ENCODE measurements around the gene NUFIP2. TPM values are rescaled to one million over a fixed set of nuclear protein-coding genes. Genes with fewer than 3 reads are reported as not detected.

The NUFIP2 gene
- total RNA-seq, 2 experiments from 2014 or later = 66.9 to 85.4 TPM

DNA sequence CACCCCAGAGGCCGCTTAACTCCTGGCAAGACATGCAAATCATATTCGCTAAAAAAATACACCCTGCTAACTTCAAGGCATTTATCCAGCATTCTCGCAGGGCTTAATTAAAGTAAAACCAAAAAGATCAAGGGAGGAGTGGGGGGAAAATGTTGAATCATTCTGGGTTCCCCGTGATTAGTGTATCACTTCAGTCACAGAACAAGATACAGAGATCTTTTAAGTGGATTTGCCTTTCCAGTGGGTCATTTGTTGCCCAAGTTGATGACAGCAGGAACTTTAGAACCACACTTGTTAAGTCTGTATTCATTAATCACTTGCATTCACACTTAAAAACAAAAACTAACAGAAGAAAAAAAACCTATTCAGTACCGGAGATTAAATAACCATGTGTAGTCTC, 30.0 kb downstream of the NUFIP2 start:
- Mint-ChIP-seq H3K4me3 (no peak overlapping the region), H3K4me1 (peaks cover 8% of the 10 kb centered on the region), H3K27ac (no peak overlapping the region), H3K27me3 (no peaks in the 10 kb centered on the region), H3K9me3 (no peaks in the 10 kb centered on the region), H3K36me3 (ENCODE audit: low read depth) (peaks cover 61% of the 10 kb centered on the region)
- POLR2A ChIA-PET = no interaction called here
- no peak for DNase-seq
- CTCF ChIA-PET = no interaction called here

DNA sequence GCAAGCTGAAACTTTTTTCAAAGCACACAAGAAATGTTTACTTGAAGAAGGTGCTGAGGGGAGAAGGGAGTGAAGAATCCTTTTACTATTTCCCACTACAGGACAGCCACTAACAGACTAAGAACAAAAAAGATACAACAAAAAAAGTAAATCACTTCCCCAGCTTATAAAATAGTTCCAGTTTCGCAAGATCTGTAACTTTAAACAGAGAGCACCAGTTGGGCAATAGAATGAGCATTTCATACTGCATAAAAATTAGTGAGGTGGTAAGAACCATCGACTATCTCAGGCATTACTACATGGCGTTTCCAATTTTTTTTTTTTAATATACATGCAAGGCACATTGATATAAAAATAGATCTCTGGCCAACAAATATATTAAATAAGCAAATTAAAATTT, 36.2 kb downstream of the NUFIP2 start:
- no peak overlapping the region for H3K4me3 Mint-ChIP-seq
- POLR2A ChIA-PET = interaction anchor here (0.7 kb wide), 1 partner anchor 63 kb away, joined by 4 read pairs; no protein-coding TSS in a partner anchor
- CTCF ChIA-PET = interaction anchor here (0.5 to 1.2 kb wide), 4 partner anchors 8 to 292 kb away, joined by 3 read pairs; no protein-coding TSS in a partner anchor
- no peaks in the 10 kb centered on the region for H3K9me3 Mint-ChIP-seq
- peaks cover 44% of the 10 kb centered on the region for H3K36me3 Mint-ChIP-seq (ENCODE audit: low read depth)
- H3K27ac Mint-ChIP-seq = no peak overlapping the region
- H3K4me1 Mint-ChIP-seq = peaks cover 6% of the 10 kb centered on the region
- no peak for DNase-seq
- H3K27me3 Mint-ChIP-seq = no peaks in the 10 kb centered on the region

DNA sequence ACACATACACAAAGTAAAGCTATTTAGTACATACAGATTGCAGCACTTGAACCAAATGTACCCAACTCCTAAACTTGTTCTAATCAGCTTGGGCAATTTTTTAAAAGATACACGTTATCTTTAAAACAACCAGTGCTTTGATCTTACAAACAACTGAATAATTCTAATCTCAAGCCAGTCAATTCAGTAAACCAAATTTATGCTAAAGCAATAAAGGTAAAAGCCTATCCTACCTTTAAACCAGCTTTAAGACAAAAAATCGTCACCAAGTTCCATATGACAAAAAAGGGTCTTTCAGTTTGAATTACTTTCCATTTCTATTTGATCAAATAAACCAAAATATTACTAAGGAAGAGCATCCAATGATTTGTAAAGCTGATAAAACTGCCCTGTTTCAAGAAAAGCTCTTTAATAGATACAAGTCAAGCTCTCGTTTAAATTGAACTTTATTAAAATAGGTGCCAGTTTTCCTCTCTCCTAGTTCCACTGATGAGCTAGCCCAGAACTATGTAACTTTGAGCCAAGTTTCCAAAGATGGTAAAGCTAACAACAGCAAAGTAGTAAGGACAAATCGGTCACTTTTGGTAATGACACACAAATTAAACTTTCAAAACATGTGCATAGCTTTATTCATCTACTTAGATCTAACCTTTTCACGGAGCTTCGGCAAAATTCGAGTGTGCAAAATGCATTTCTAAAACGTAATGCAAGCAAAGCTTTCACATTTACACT, 37.0 kb downstream of the NUFIP2 start:
- peaks cover 39% of the 10 kb centered on the region for H3K36me3 Mint-ChIP-seq (ENCODE audit: low read depth)
- no peak overlapping the region for H3K27ac Mint-ChIP-seq
- H3K4me3 Mint-ChIP-seq = no peak overlapping the region

DNA sequence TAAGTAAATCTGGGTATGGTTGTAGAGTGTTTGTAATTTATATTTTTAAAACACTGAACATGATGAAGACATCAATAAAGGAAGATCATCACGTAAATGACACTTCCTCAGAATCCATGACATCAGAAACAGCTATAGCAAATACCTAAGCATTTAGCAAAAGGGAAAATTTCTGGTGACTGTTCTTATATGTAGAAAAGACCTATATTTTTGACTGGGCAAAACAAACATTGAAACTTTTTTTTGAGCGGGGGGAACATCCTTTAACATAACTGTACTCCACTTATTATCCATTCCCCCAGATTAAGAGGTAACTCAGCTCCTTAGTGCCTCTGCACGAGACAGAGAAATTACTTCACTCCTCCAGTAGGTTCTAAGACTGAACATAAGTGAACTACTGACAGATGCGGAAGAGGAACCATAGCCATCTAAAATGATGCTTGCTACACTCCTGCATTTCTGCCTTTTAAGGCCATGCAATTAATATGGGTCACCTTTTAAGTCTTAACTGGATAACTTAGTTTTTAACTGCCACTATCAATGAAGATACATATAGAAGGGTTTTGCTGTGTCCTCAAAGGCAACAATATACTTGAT, 37.9 kb downstream of the NUFIP2 start:
- Mint-ChIP-seq H3K9me3 (no peaks in the 10 kb centered on the region), H3K36me3 (ENCODE audit: low read depth) (peaks cover 30% of the 10 kb centered on the region), H3K4me3 (no peak overlapping the region), H3K27me3 (no peaks in the 10 kb centered on the region), H3K4me1 (peaks cover 6% of the 10 kb centered on the region), H3K27ac (no peak overlapping the region)
- ChIA-PET POLR2A (no interaction called here), CTCF (interaction anchor here (0.5 to 1.6 kb wide), 5 partner anchors 10 to 76 kb away, joined by 3 to 5 read pairs (median 3); partner anchors contain the start of genes MYO18A and NUFIP2)
- no peak for DNase-seq

More for the DNA sequence above, 37.0 kb downstream of the NUFIP2 start:
- peaks cover 5% of the 10 kb centered on the region for H3K4me1 Mint-ChIP-seq
- POLR2A ChIA-PET = interaction anchor here (0.7 kb wide), 1 partner anchor 62 kb away, joined by 4 read pairs; no protein-coding TSS in a partner anchor
- CTCF ChIA-PET = interaction anchor here (0.5 to 1.6 kb wide), 7 partner anchors 37 to 671 kb away, joined by 3 to 5 read pairs (median 3); partner anchors contain the start of genes MYO18A and NUFIP2
- no peaks in the 10 kb centered on the region for H3K9me3 Mint-ChIP-seq
- DNase-seq = no peak
- no peaks in the 10 kb centered on the region for H3K27me3 Mint-ChIP-seq

DNA sequence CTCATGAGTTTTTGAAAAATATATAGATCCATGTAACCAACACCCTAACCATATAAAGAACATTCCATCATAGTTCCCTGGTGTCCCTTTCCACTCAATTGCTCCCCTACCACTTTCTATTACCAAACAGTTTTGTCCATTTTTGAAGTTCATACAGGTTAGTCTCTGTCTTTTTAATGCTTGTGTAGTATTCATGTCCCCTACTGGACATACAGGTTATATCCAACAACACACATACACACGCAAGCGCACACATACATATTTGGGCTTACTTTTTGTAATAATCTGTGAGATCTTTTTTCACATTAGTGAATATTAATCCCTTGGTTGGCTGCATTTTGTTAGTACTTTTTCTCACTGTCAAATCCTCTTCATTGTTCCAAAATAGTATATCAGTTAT, 40.9 kb downstream of the NUFIP2 start:
- no peaks in the 10 kb centered on the region for H3K9me3 Mint-ChIP-seq
- H3K36me3 Mint-ChIP-seq (ENCODE audit: low read depth) = peaks cover 16% of the 10 kb centered on the region
- CTCF ChIA-PET = no interaction called here
- H3K4me1 Mint-ChIP-seq = peaks cover 6% of the 10 kb centered on the region
- DNase-seq = no peak
- no peak overlapping the region for H3K27ac Mint-ChIP-seq
- no peak overlapping the region for H3K4me3 Mint-ChIP-seq
- POLR2A ChIA-PET = no interaction called here
- H3K27me3 Mint-ChIP-seq = no peaks in the 10 kb centered on the region

DNA sequence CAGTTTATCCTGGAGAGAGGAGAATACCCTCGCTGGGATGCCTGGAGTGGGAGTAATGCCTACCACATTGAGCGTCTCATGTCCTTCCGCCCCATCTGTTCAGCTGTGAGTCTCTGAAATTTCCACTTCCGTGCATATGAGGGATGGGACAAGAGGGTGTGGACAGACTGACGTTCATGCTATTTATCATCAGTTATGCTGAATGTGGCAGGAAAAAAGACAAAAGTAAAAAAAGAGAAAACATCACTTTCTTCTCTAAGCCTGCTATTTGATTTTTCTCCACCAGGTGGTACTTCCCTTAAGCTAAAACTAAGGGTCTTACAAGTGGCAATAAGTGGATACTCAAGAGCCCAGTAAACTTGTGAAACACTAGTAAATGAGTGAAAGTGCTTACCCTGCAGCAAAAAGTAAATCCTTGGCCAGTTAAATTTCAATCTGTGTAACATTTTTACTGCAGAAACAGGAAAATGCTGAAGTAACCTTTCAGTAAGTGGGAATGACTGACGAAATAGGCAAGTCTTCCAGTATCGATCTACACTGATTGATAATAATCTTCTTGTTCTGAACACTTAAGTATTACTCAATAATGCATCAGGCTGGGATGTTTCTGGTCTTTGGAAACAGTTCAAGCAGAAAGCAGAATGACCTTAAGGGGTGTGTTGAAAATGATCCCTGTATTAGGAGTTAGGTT, 41.7 kb downstream of the NUFIP2 start:
- ChIA-PET CTCF (interaction anchor here (0.5 to 1.8 kb wide), 2 partner anchors 42 to 47 kb away, joined by 4 read pairs; partner anchors contain the start of gene NUFIP2), POLR2A (no interaction called here)
- Mint-ChIP-seq H3K4me1 (peaks cover 5% of the 10 kb centered on the region), H3K4me3 (no peak overlapping the region), H3K27ac (no peak overlapping the region), H3K36me3 (ENCODE audit: low read depth) (peaks cover 12% of the 10 kb centered on the region), H3K27me3 (no peaks in the 10 kb centered on the region), H3K9me3 (no peaks in the 10 kb centered on the region)
- DNase-seq = no peak

GRCh38 chr17:29251184-29251583, 42.8 kb downstream of the NUFIP2 start:
- Mint-ChIP-seq H3K9me3 (no peaks in the 10 kb centered on the region), H3K36me3 (ENCODE audit: low read depth) (peaks cover 6% of the 10 kb centered on the region), H3K27me3 (no peaks in the 10 kb centered on the region), H3K4me3 (no peak overlapping the region), H3K27ac (no peak overlapping the region), H3K4me1 (peaks cover 2% of the 10 kb centered on the region)
- POLR2A ChIA-PET = no interaction called here
- DNase-seq = no peak
- CTCF ChIA-PET = interaction anchor here (0.5 to 1.8 kb wide), 7 partner anchors 10 to 365 kb away, joined by 3 to 7 read pairs (median 3); partner anchors contain the start of gene NUFIP2

DNA sequence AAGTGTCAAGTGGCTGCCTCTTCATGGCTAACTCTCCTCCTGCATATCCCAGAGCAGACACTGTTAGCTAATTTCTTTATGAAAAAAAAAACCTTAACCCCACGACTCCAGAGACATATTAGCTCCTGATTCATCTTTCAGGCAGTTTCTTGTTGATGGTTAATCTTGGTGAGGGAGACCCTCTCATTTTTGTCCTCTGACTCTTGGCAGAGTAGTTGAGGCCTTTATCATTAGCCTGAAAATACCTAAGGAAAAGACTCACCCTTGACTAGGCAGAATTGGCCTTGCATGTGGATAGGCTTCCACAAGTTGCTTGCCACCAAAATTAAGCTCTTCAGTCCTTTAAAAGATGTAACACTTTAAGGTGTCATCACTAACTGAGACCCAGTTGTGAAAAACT, 43.3 kb downstream of the NUFIP2 start:
- Mint-ChIP-seq H3K4me3 (no peak overlapping the region), H3K9me3 (no peaks in the 10 kb centered on the region), H3K27ac (no peak overlapping the region), H3K4me1 (peaks cover 2% of the 10 kb centered on the region), H3K27me3 (no peaks in the 10 kb centered on the region), H3K36me3 (ENCODE audit: low read depth) (peaks cover 3% of the 10 kb centered on the region)
- ChIA-PET POLR2A (no interaction called here), CTCF (interaction anchor here (0.6 to 1.8 kb wide), 9 partner anchors 10 to 413 kb away, joined by 3 to 7 read pairs (median 3); partner anchors contain the start of gene NUFIP2)
- no peak for DNase-seq

DNA sequence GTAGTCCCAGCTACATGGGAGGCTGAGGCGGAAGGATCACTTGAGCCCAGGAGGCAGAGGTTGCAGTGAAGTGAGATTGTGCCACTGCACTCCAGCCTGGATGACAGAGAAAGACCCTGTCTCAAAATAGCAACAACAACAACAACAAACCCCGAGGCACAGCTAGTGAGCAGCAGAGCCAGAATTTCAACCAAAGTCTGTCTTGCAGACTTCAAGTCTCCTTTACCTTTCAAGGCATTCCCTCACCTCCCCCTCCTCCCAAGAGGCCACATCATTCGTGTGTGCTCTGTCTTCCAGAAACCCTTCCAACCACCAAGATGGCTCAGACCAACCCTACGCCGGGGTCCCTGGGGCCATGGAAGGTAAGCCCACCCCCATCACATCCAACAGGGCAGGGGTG, 45.1 kb downstream of the NUFIP2 start:
- H3K9me3 Mint-ChIP-seq = no peaks in the 10 kb centered on the region
- POLR2A ChIA-PET = no interaction called here
- peaks cover 2% of the 10 kb centered on the region for H3K4me1 Mint-ChIP-seq
- no peak overlapping the region for H3K4me3 Mint-ChIP-seq
- CTCF ChIA-PET = interaction anchor here (0.7 to 1.0 kb wide), 3 partner anchors 52 to 512 kb away, joined by 3 read pairs; no protein-coding TSS in a partner anchor
- H3K27ac Mint-ChIP-seq = no peak overlapping the region
- no peaks in the 10 kb centered on the region for H3K27me3 Mint-ChIP-seq
- DNase-seq = no peak
- no peaks in the 10 kb centered on the region for H3K36me3 Mint-ChIP-seq (ENCODE audit: low read depth)

- CTCF ChIA-PET = interaction anchor here (0.7 to 0.9 kb wide), 2 partner anchors 20 to 55 kb away, joined by 3 read pairs; no protein-coding TSS in a partner anchor
Measured at GRCh38 chr17:29247219-29247618, 46.7 kb downstream of the NUFIP2 start.

GRCh38 chr17:29246628-29247027, 47.3 kb downstream of the NUFIP2 start, which contains the start of gene CRYBA1:
Gene CRYBA1, plus strand, starts transcription at chr17:29246859. Its CDS starts 5 bp downstream, at chr17:29246864.
- Mint-ChIP-seq H3K27ac (no peak within 1 kb of the TSS), H3K4me3 (no peak within 1 kb of the TSS), H3K36me3 (ENCODE audit: low read depth) (no peaks in the 10 kb centered on the region), H3K4me1 (no peaks in the 10 kb centered on the region), H3K9me3 (no peaks in the 10 kb centered on the region), H3K27me3 (no peaks in the 10 kb centered on the region)
- ChIA-PET CTCF (interaction anchor here (0.9 kb wide), 1 partner anchor 20 kb away, joined by 3 read pairs; no protein-coding TSS in a partner anchor), POLR2A (interaction anchor here (0.6 kb wide), 1 partner anchor 67 kb away, joined by 3 read pairs; the partner anchor contains the start of gene MYO18A)
- no peak for DNase-seq

More at GRCh38 chr17:29247219-29247618, 46.7 kb downstream of the NUFIP2 start:
- Mint-ChIP-seq H3K9me3 (no peaks in the 10 kb centered on the region), H3K36me3 (ENCODE audit: low read depth) (no peaks in the 10 kb centered on the region), H3K4me1 (peaks cover 2% of the 10 kb centered on the region), H3K27ac (no peak overlapping the region), H3K27me3 (no peaks in the 10 kb centered on the region), H3K4me3 (no peak overlapping the region)
- no peak for DNase-seq
- POLR2A ChIA-PET = interaction anchor here (0.6 kb wide), 1 partner anchor 67 kb away, joined by 3 read pairs; the partner anchor contains the start of gene MYO18A

DNA sequence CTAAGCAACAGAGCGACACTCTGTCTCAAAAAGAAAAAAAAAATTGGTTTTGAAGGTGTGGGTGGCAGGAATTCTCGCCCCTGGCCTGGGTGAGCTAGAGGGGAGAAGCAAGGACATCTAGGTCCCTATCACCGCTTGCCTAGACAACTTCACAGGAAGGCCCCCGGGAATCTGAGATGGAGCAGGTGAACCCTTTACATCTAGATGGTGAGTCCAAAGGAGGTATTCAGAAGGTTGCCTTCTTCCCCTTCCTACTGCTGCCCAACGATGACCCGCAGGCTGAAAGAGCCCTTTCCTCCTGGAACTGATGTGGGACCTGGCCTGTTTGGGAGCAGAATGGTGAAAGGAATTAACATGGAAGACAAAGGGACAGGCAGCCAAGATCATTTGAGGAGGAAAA, 48.5 kb downstream of the NUFIP2 start:
- Mint-ChIP-seq H3K4me3 (no peak overlapping the region), H3K36me3 (ENCODE audit: low read depth) (no peaks in the 10 kb centered on the region), H3K9me3 (no peaks in the 10 kb centered on the region), H3K27ac (no peak overlapping the region), H3K4me1 (peaks cover 10% of the 10 kb centered on the region), H3K27me3 (no peaks in the 10 kb centered on the region)
- ChIA-PET CTCF (no interaction called here), POLR2A (no interaction called here)
- DNase-seq = no peak

Data from activated CD4-positive, alpha-beta T cell treated with anti-CD3 and anti-CD28 coated beads, Interleukin-2, amount 10 ng/mL, durations not matched to agents 7 days and 5 days (primary cell).